SK-N-SH (cell line): ENCODE measurements around the gene UBE2G1. TPM values are rescaled to one million over a fixed set of nuclear protein-coding genes. Genes with fewer than 3 reads are reported as not detected.

Experiments used
- CTCF ChIA-PET: fragments of 300-600, 350-600 bp; formaldehyde crosslinking; extraction: SDS; loops from one replicate; lab custom pipeline; 2021; lab: Yijun Ruan, JAX
- POLR2A ChIA-PET: fragments of 350-600 bp; sonication (Branson Sonifier 250); formaldehyde crosslinking; extraction: SDS; loops from one replicate; lab custom pipeline; 2020; ENCODE audit warnings: antibody characterized with exemption, inconsistent platforms; lab: Yijun Ruan, JAX
- DNase-seq: peaks from one replicate; pipeline ENCODE4 v3.0.0; 2012
- H2AFZ ChIP-seq: fragments of 200-600 bp; sonication (generic); 2 replicates; pipeline ENCODE4 v1.8.1; 2016; ENCODE audit warnings: antibody characterized with exemption, mild to moderate bottlenecking, low read depth
- H3F3A ChIP-seq: fragments of 200-600 bp; sonication (generic); replicated peaks from 2 replicates; pipeline ENCODE3; 2016; ENCODE audit warnings: antibody characterized with exemption, mild to moderate bottlenecking; ENCODE audit not compliant: insufficient read depth
- H3K27ac ChIP-seq, 2 experiments: fragments of 200-500 bp in 1 of 2; fragments of 200-600 bp in 1 of 2; sonication (Bioruptor generic) in 1 of 2; sonication (generic), shearing (Covaris generic) in 1 of 2; 2 replicates each; pipeline versions ENCODE4 v1.5.1 to v1.6.1; 2014 to 2016; ENCODE audit warnings: low read depth in 2 of 2, inconsistent platforms in 1 of 2, low read length in 1 of 2, mild to moderate bottlenecking in 1 of 2, mixed read lengths in 1 of 2
- H3K27me3 ChIP-seq: fragments of 200-600 bp; sonication (generic), shearing (Covaris generic); 2 replicates; pipeline ENCODE4 v1.6.1; 2016; ENCODE audit warnings: mixed run types; ENCODE audit not compliant: insufficient read depth
- H3K36me3 ChIP-seq, 2 experiments: fragments of 200-500 bp in 1 of 2; fragments of 200-600 bp in 1 of 2; sonication (Bioruptor generic) in 1 of 2; sonication (generic) in 1 of 2; replicated peaks in 1 of 2; 2 replicates each; pipeline versions ENCODE3 to v1.5.1; 2014 to 2016; ENCODE audit warnings: low read length in 1 of 2, mild to moderate bottlenecking in 1 of 2; ENCODE audit not compliant: insufficient read depth in 2 of 2, control insufficient read depth in 1 of 2
- H3K4me1 ChIP-seq, 2 experiments: fragments of 200-500 bp in 1 of 2; fragments of 200-600 bp in 1 of 2; sonication (Bioruptor generic) in 1 of 2; sonication (generic), shearing (Covaris generic) in 1 of 2; 2 replicates each; pipeline versions ENCODE4 v1.5.1 to v1.6.1; 2014 to 2016; ENCODE audit warnings: low read depth in 1 of 2, low read length in 1 of 2, mixed run types in 1 of 2; ENCODE audit not compliant: insufficient read depth in 2 of 2, control insufficient read depth in 1 of 2
- H3K4me2 ChIP-seq: fragments of 200-600 bp; sonication (generic), shearing (Covaris generic); 2 replicates; pipeline ENCODE4 v1.6.1; 2017; ENCODE audit warnings: mixed run types
- H3K4me3 ChIP-seq, 2 experiments: fragments of 200-500 bp in 1 of 2; fragments of 200-600 bp in 1 of 2; sonication (Bioruptor generic) in 1 of 2; sonication (generic), shearing (Covaris generic) in 1 of 2; 2 replicates each; pipeline versions ENCODE4 v1.5.1 to v1.8.1; 2014 to 2016; ENCODE audit warnings: low read depth in 2 of 2, inconsistent platforms in 1 of 2, low read length in 1 of 2, mild to moderate bottlenecking in 1 of 2, mixed read lengths in 1 of 2, moderate library complexity in 1 of 2
- H3K79me2 ChIP-seq: fragments of 200-600 bp; sonication (generic); 2 replicates; pipeline ENCODE4 v1.8.1; 2017; ENCODE audit warnings: mild to moderate bottlenecking; ENCODE audit not compliant: insufficient read depth
- H3K9ac ChIP-seq: fragments of 200-600 bp; sonication (generic); 2 replicates; pipeline ENCODE4 v1.6.1; 2017; ENCODE audit warnings: mixed run types
- H3K9me2 ChIP-seq: fragments of 200-600 bp; sonication (generic); 2 replicates; pipeline ENCODE4 v1.6.1; 2017; ENCODE audit warnings: mixed run types
- H3K9me3 ChIP-seq: fragments of 200-600 bp; sonication (generic); 2 replicates; pipeline ENCODE4 v1.6.1; 2017; ENCODE audit warnings: mixed run types, mild to moderate bottlenecking, moderate library complexity
- H4K20me1 ChIP-seq: fragments of 200-600 bp; sonication (generic); 2 replicates; pipeline ENCODE4 v1.6.1; 2017; ENCODE audit warnings: mild to moderate bottlenecking, mixed run types; ENCODE audit not compliant: insufficient read depth
- CHD2 ChIP-seq: fragments of 150-350 bp; IDR thresholded peaks from 2 replicates; pipeline ENCODE4 v1.6.1; 2018; ENCODE audit warnings: low read length; ENCODE audit not compliant: partially characterized antibody
- ELF1 ChIP-seq: IDR thresholded peaks from 2 replicates; pipeline ENCODE4 v1.4.0; 2012
- EP300 ChIP-seq, 2 experiments: IDR thresholded peaks; 2 replicates each; pipeline versions ENCODE4 v1.4.0 to v1.6.1; 2012; ENCODE audit warnings: borderline replicate concordance in 1 of 2, low read depth in 1 of 2, low read length in 1 of 2
- EZH2phosphoT487 ChIP-seq: fragments of 200-600 bp; sonication (generic); IDR thresholded peaks from 2 replicates; pipeline ENCODE4 v1.6.1; 2017; ENCODE audit warnings: low read depth, mixed run types, mild to moderate bottlenecking, antibody characterized with exemption, moderate library complexity, borderline replicate concordance
- FOSL2 ChIP-seq: IDR thresholded peaks from 2 replicates; pipeline ENCODE4 v1.4.0; 2012; ENCODE audit warnings: low read depth, mild to moderate bottlenecking, moderate library complexity, borderline replicate concordance
- GABPA ChIP-seq: IDR thresholded peaks from 2 replicates; pipeline ENCODE4 v1.4.0; 2012; ENCODE audit warnings: low read depth, mild to moderate bottlenecking
- GATA2 ChIP-seq: sonication (generic); formaldehyde crosslinking; IDR thresholded peaks from 2 replicates; pipeline ENCODE4 v1.5.0; 2020; ENCODE audit warnings: mild to moderate bottlenecking, missing genetic modification reagents
- MAX ChIP-seq: IDR thresholded peaks from 2 replicates; pipeline ENCODE4 v1.4.0; 2012; ENCODE audit warnings: low read depth
- MEF2A ChIP-seq: IDR thresholded peaks from 2 replicates; pipeline ENCODE4 v1.4.0; 2012; ENCODE audit warnings: low read depth, borderline replicate concordance
- NRF1 ChIP-seq: IDR thresholded peaks from 2 replicates; pipeline ENCODE4 v1.6.1; 2012; ENCODE audit warnings: low read depth, mild to moderate bottlenecking, low read length
- PBX3 ChIP-seq: IDR thresholded peaks from 2 replicates; pipeline ENCODE4; 2012
- RAD21 ChIP-seq: IDR thresholded peaks from 2 replicates; pipeline ENCODE4 v1.6.1; 2012; ENCODE audit warnings: mild to moderate bottlenecking, low read length
- REST ChIP-seq: IDR thresholded peaks from 2 replicates; pipeline ENCODE4 v1.6.1; 2012; ENCODE audit warnings: mild to moderate bottlenecking, low read depth, low read length, moderate library complexity
- RXRA ChIP-seq: IDR thresholded peaks from 2 replicates; pipeline ENCODE4 v1.4.0; 2012; ENCODE audit warnings: low read depth, mild to moderate bottlenecking, borderline replicate concordance
- SIN3A ChIP-seq: IDR thresholded peaks from 2 replicates; pipeline ENCODE4 v1.6.1; 2012; ENCODE audit warnings: low read depth, mild to moderate bottlenecking, low read length, moderate library complexity, borderline replicate concordance
- TAF1 ChIP-seq: IDR thresholded peaks from 2 replicates; pipeline ENCODE4 v1.6.1; 2012; ENCODE audit warnings: low read depth, mild to moderate bottlenecking, low read length, moderate library complexity, borderline replicate concordance
- TCF12 ChIP-seq: IDR thresholded peaks from 2 replicates; pipeline ENCODE4 v1.4.0; 2012
- TEAD4 ChIP-seq: IDR thresholded peaks from 2 replicates; pipeline ENCODE4 v1.4.0; 2012; ENCODE audit warnings: mild to moderate bottlenecking, borderline replicate concordance; ENCODE audit not compliant: insufficient read depth
- USF1 ChIP-seq: IDR thresholded peaks from 2 replicates; pipeline ENCODE4 v1.4.0; 2012; ENCODE audit warnings: low read depth, borderline replicate concordance
- USF2 ChIP-seq: fragments of 150-350 bp; IDR thresholded peaks from 2 replicates; pipeline ENCODE4 v1.6.1; 2017; ENCODE audit warnings: antibody characterized with exemption, low read length, low read depth, borderline replicate concordance
- YY1 ChIP-seq: IDR thresholded peaks from 2 replicates; pipeline ENCODE4 v1.4.0; 2012; ENCODE audit warnings: low read depth, mild to moderate bottlenecking
- ZBTB33 ChIP-seq: IDR thresholded peaks from 2 replicates; pipeline ENCODE4 v1.4.0; 2012; ENCODE audit warnings: low read depth, borderline replicate concordance
- WGBS: methylation state at CpG from one replicate; pipeline ENCODE4 v1.1.6; 2017; ENCODE audit warnings: low lambda C conversion rate; 5-methylcytosine and 5-hydroxymethylcytosine counted together
- polyA plus RNA-seq, 3 experiments: library from polyadenylated mRNA; depleted of rRNA; stranded (reverse); fragments of >200 nt; gene quantifications; 2 replicates each; pipeline ENCODE4 v1.2.3, GENCODE V29; 2012

Gene UBE2G1
- polyA plus RNA-seq, 1 of the 3 experiments (the other 2 are of a cell fraction) = 23.2 TPM

- H3K27ac ChIP-seq = peak overlapping the region; percentile 88 to 98
- H3K4me2 ChIP-seq = peak overlapping the region; percentile 67
- no peak for DNase-seq
- peaks cover 53% of the 10 kb centered on the region for H3F3A ChIP-seq
- WGBS = 21% methylated on average over 8 of the region's 8 CpGs
- CTCF ChIA-PET = interaction anchor here (0.7 to 3.1 kb wide), 6 partner anchors 10 to 190 kb away, joined by 3 to 10 read pairs (median 6); no protein-coding TSS in a partner anchor
- no peaks in the 10 kb centered on the region for H3K9me3 ChIP-seq
- no peak overlapping the region for H2AFZ ChIP-seq
- peak overlapping the region; percentile 59; the same call in 1 of the 2 replicates for H3K9ac ChIP-seq
- peaks cover 40% of the 10 kb centered on the region; the same call in 1 of the 2 replicates for H3K79me2 ChIP-seq
- H4K20me1 ChIP-seq = peaks cover 3% of the 10 kb centered on the region; the same call in 1 of the 2 replicates
- H3K4me1 ChIP-seq = peaks cover 3 to 26% of the 10 kb centered on the region in 2 experiments
- no peaks in the 10 kb centered on the region for H3K9me2 ChIP-seq
- H3K27me3 ChIP-seq = no peaks in the 10 kb centered on the region
- H3K36me3 ChIP-seq = peaks cover 2 to 23% of the 10 kb centered on the region in 2 experiments
- H3K4me3 ChIP-seq = peak overlapping the region in 1 of 2 experiments; percentile 17; a peak in 1 of 4 replicates
- POLR2A ChIA-PET = interaction anchor here (0.6 to 0.9 kb wide), 2 partner anchors 7 to 20 kb away, joined by 3 read pairs; no protein-coding TSS in a partner anchor
- TF ChIP-seq REST (peak; percentile 77), YY1 (peak; percentile 63; the same call in 1 of the 2 replicates), USF2 (no peak), MEF2A (peak; percentile 46; the same call in 1 of the 2 replicates), PBX3 (peak; percentile 96), TEAD4 (peak; percentile 92), CHD2 (peak; percentile 49), GABPA (no peak), EZH2phosphoT487 (no peak), ZBTB33 (peak; percentile 81; the same call in 1 of the 2 replicates), ELF1 (0 out of 2 replicates have a peak, but pooled peaks have one; percentile 16), USF1 (peak; percentile 53; the same call in 1 of the 2 replicates), TCF12 (peak; percentile 100), NRF1 (no peak), FOSL2 (peak; percentile 97), MAX (peak; percentile 78), EP300 (IDR thresholded peaks at IDR 0.05; ENCODE audit: borderline replicate concordance in 1 of 2, low read depth in 1 of 2, low read length in 1 of 2) (peak in 1 of 2 experiments; percentile 87; a peak in 2 of 4 replicates), TAF1 (no peak), RAD21 (no peak), RXRA (peak; percentile 70; the same call in 1 of the 2 replicates), GATA2 (CRISPR knock-in tag) (no peak), SIN3A (peak; percentile 84; the same call in 1 of the 2 replicates)
These were observed 136.6 kb downstream of the UBE2G1 start for GRCh38 chr17:4229627-4230541.
